ENCODE measurements around the gene MON2. TPM values are rescaled to one million over a fixed set of nuclear protein-coding genes. Genes with fewer than 3 reads are reported as not detected.
A peak's percentile ranks its signal among the peaks of the same experiment; 100 is the strongest.

MON2 gene
- total and polyA plus RNA-seq, 2 of the 8 experiments (the other 6 are each of a cell fraction or from before 2014, with no cell fraction given): 3.8 to 21.8 TPM

GRCh38 chr12:62625228-62625627, 158.6 kb downstream of the MON2 start:
- Histone ChIP-seq H3K4me3 (ENCODE audit: extremely low read depth in 1 of 4, insufficient read depth in 2 of 4, low read depth in 3 of 4, low read length in 4 of 4) (no peak overlapping the region), H4K8ac (ENCODE audit: extremely low read depth, insufficient read depth, low read length) (no peak overlapping the region), H3K56ac (replicated peaks; ENCODE audit: insufficient read length, low read depth, low read length) (no peak overlapping the region), H3K27me3 (replicated peaks in 1 of 4; ENCODE audit: control insufficient read depth in 3 of 4, extremely low read depth in 1 of 4, insufficient read depth in 3 of 4, low read length in 3 of 4) (peaks cover 0 to 3% (median under 1%) of the 10 kb centered on the region in 4 experiments; a peak in 3 of 7 replicates), H3K9ac (replicated peaks in 1 of 4; ENCODE audit: extremely low read depth in 1 of 4, low read depth in 3 of 4, low read length in 3 of 4) (no peak overlapping the region), H3K4ac (replicated peaks; ENCODE audit: insufficient read length, low read depth, low read length) (no peak overlapping the region), H3K79me2 (ENCODE audit: control insufficient read depth in 1 of 2, insufficient read depth in 2 of 2, low read length in 2 of 2) (no peaks in the 10 kb centered on the region), H3K4me1 (replicated peaks in 1 of 4; ENCODE audit: control insufficient read depth in 3 of 4, insufficient read depth in 4 of 4, low read length in 3 of 4) (peaks cover 2 to 13% (median 10%) of the 10 kb centered on the region in 4 experiments; a peak in 6 of 7 replicates), H2BK120ac (replicated peaks; ENCODE audit: low read depth, low read length) (no peak overlapping the region), H4K5ac (ENCODE audit: insufficient read length, low read depth, low read length) (no peak overlapping the region), H2BK12ac (ENCODE audit: low read depth, low read length) (peak overlapping the region; percentile 32; the same call in 1 of the 2 replicates), H4K20me1 (replicated peaks in 1 of 2; ENCODE audit: control insufficient read depth in 1 of 2, insufficient read depth in 2 of 2, low read length in 2 of 2) (no peaks in the 10 kb centered on the region), H3K36me3 (ENCODE audit: control insufficient read depth in 2 of 4, insufficient read depth in 4 of 4, low read length in 3 of 4) (no peaks in the 10 kb centered on the region), H3K4me2 (ENCODE audit: insufficient read depth in 1 of 2, low read depth in 2 of 2, low read length in 2 of 2) (no peak overlapping the region), H2BK15ac (ENCODE audit: low read length) (0 out of 2 replicates have a peak overlapping the region, but pooled peaks have one; percentile 65), H2BK20ac (ENCODE audit: low read length) (0 out of 2 replicates have a peak overlapping the region, but pooled peaks have one; percentile 21), H3K14ac (ENCODE audit: insufficient read length) (no peak overlapping the region), H3K27ac (ENCODE audit: low read depth, low read length) (no peak overlapping the region), H3K23me2 (ENCODE audit: low read depth, low read length) (no peaks in the 10 kb centered on the region), H3K79me1 (ENCODE audit: low read depth, low read length) (no peaks in the 10 kb centered on the region), H3K18ac (ENCODE audit: extremely low read depth, low read length) (no peak overlapping the region), H2AFZ (ENCODE audit: low read length) (no peak overlapping the region), H2AK5ac (ENCODE audit: low read depth, low read length) (no peak overlapping the region), H2BK5ac (ENCODE audit: low read depth, low read length) (no peak overlapping the region), H3K9me3 (ENCODE audit: insufficient read depth in 2 of 2, low read depth in 1 of 2, low read length in 1 of 2) (no peaks in the 10 kb centered on the region), H3K23ac (ENCODE audit: insufficient read length) (no peak overlapping the region), H4K91ac (replicated peaks; ENCODE audit: insufficient read length, low read length) (no peak overlapping the region)
- ChIA-PET POLR2A (ENCODE audit: partially characterized antibody) (interaction anchor here (0.9 to 2.5 kb wide), 5 partner anchors 10 to 32 kb away, joined by 3 to 13 read pairs (median 4); no protein-coding TSS in a partner anchor), CTCF (ENCODE audit: partially characterized antibody) (interaction anchor here (0.7 to 2.4 kb wide), 6 partner anchors 13 to 758 kb away, joined by 3 to 7 read pairs (median 4); no protein-coding TSS in a partner anchor)
- 97% methylated on average over 2 of the region's 2 CpGs; no CpG with 5 or more reads in 1 of the 2 experiments for WGBS, 2 experiments (ENCODE audit: extremely low coverage in 1 of 2, insufficient coverage in 1 of 2, insufficient read length in 1 of 2, insufficient replicate concordance in 2 of 2, low coverage in 1 of 2, low lambda C conversion rate in 2 of 2, missing lambda C conversion rate in 1 of 2)
- FAIRE-seq: no peak
- TF ChIP-seq EGR1 (IDR thresholded peaks at IDR 0.05; ENCODE audit: borderline replicate concordance, low read depth, low read length) (no peak), SIRT6 (IDR thresholded peaks at IDR 0.05; ENCODE audit: low read length) (no peak), GTF2F1 (IDR thresholded peaks at IDR 0.05; ENCODE audit: borderline replicate concordance, low read depth, low read length) (no peak), CTBP2 (IDR thresholded peaks at IDR 0.05; ENCODE audit: borderline replicate concordance, insufficient read depth, insufficient read length, low read length) (no peak), TAF7 (optimal IDR thresholded peaks at IDR 0.05; ENCODE audit: borderline replicate concordance, low read depth, low read length) (no peak), PHF8 (conservative IDR thresholded peaks at IDR 0.05; ENCODE audit: low read depth, low read length) (no peak), TBP (IDR thresholded peaks at IDR 0.05; ENCODE audit: low read depth, low read length) (no peak), BACH1 (IDR thresholded peaks at IDR 0.05; ENCODE audit: low read length) (no peak)
- TF ChIP-seq, protein P1, sequence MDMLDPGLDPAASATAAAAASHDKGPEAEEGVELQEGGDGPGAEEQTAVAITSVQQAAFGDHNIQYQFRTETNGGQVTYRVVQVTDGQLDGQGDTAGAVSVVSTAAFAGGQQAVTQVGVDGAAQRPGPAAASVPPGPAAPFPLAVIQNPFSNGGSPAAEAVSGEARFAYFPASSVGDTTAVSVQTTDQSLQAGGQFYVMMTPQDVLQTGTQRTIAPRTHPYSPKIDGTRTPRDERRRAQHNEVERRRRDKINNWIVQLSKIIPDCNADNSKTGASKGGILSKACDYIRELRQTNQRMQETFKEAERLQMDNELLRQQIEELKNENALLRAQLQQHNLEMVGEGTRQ (IDR thresholded peaks at IDR 0.05; ENCODE audit: low read length): no peak
- DNase-seq (ENCODE audit: low read depth in 1 of 2, low spot score in 2 of 2): no peak
